HG03097 (cell line): ENCODE data around the gene HIPK2.

Experiments used
- ATAC-seq: cut with Tn5 transposase; IDR thresholded peaks from one replicate; pipeline ENCODE4 v1.9.1; 2021; ENCODE audit not compliant: unreplicated experiment, low FRiP score

The HIPK2 gene

DNA sequence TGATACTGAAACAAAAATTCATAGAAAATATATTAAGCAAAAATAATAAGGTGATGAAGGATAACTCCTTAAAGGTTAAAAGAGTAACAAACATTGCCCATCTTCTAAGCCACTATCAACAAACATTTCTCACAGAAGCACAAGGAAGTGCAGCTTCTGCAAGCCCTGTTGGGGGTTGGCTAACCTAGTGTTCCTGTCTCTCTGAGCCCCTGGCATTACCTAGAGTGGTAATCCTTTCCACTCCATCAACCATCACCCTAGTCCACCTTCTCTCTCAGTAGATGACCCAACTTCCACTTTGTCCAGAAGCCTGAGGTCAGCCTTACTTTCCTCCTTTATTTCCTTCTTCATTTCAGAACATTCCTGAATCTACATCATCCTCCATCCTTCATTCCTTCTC, 59.7 kb downstream of the HIPK2 start:
- no peak for ATAC-seq

DNA sequence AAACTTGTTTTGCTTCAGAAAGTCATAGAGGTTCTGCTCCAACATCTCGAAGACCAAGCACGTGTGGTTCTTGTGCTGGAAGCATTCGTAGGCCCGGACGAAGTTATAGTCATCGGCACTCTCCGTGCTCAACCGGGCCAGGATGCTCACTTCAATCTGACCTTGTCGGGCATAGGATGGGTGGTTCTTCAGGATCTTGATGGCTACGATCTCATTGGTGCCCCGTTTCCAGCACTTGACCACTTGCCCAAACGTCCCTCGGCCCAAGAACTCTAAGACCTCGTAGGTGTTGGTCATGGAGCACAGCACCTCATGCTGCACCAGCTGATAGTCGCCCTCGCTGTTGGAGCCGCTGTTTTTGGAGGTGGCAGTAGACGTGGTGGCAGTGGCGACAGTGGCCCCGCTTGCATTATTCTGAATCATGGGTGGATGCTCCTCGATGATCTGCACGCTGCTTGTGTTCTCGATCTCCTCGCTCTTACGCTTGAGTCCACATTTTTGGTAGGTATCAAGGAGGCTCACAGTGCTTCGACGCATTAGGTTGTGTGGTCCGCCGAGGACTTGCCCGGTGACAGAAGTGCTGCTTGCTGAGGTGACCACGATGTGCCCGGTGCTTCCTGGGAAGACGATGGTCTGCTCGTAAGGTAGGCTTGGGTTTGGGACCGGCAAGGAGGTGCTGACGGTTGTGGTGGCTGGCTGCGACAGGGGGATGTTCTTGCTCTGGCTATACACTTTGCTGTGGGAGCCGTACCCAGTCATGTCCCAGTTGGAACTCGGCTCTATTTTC, 61.4 kb downstream of the HIPK2 start:
- no peak for ATAC-seq

- no peak for ATAC-seq
These were observed 62.5 kb downstream of the HIPK2 start for GRCh38 chr7:139715194-139715815.

DNA sequence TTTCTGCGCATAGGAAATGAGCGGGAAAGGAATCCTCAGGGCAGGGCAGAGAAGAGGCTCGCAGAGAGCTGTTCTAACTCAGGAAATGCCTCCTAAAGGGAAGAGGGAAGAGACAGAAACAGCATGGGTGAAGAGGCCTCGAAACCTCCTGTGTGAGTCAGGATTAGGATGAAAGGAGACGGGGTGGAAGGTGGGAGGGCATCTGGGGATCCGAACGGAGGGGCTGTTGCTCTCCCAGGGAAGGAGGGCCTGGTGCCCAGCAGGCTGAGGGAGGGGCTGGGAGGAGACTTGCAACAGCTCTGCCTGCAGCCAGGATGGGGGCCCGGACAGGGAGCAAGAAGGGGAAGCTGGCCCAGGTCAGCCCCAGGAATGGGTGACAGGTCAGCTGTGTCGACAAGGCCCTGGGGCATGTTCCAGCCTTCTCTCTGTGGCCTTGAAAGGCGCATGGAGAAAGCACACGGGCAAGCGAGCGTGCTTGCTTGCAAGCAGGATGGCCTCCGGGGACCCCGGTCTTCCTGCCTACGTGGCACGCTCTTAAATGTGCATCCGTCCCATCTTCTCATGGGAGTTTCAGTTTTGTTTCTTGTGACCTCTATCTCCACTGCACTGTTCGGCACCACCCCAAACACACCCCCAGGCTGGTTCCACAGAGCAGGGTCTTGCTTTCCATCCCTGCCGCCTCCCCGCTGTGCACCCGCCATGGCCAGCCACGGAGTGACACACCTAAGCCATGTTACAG, 63.5 kb downstream of the HIPK2 start:
- ATAC-seq, result peak; percentile 81

DNA sequence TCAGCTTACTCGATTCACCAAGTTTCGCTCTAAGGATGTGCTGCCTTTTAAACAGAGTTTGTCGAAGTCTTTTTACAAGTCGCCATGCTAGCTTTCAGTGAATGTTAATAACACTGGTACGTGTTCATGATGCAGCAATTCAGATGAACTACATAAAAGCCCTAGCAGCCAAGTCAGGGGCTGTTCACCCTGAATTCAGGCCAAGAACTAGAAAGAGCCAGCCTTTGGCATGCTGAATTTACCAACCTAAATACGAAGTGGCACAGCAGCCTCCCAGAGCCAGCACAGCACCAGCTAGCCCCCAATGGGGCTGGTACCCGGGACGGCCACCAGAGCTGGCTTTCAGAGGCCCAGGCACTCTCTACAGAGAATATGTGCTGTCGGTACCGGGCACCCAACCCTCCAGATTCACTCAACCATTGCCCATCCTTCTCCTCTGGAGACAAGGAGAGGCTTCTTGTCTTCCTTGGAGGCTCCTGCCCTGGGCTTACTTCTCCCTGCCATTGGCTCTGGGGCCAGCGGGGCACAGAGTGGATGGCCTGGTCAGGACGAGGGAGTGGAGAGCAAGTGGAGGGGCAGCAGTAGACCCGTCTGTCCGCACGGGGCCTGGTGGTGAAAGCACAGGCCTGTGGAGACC, 64.2 kb downstream of the HIPK2 start:
- no peak for ATAC-seq

DNA sequence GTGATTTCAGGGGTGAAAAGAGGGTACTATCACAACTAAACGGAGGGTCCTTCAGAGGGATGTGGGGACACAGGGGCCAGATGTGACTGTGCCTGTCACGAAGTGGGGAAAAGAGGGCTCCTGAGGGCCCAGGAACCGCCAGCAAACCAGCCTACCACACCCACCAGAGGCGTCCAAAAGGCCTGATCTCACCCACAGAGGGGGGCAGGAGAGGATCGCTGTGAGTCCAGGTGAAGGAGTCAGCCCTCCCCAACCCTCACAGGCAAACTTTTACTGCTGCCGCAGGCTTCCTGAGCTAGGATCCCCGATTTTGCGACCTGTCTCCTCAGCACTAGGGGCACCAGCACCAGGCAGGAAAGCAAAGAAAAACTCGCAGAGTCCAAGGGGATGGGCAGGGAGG, 64.7 kb downstream of the HIPK2 start:
- no peak for ATAC-seq

DNA sequence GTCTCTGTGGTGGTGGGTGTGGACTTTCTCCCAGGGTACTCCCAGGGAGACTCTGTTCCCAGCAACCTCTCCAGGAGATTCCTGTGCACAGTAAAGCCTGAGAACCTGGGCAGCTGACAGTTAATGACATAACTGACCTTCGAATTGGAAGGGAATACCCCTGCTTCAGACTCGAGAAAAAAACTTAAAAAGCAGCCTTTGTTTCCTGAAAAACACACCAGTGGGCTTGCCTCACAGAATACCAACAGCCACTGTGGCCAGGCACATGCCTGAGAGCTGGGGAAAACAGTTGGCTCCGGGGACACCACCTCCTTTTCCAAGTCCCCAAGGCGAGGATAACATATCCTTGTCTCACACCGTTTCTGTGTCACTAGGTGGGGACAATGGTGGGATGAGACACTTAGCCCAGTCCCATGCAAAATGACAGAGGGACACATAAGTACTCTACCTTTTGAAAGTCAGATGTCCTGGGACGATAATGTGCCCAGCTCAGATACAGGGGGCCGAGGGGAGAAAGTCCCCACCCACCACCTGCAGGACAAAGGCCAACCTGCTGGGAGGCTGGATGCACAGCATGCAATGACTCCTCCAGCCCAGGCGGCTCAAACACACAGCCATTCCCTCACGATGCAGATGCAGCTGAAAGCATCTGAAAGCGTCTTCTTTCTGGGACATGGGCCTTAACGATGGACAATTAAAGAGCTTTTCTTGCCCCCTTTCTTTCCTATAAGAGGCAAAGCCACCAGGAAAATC, 65.6 kb downstream of the HIPK2 start:
- ATAC-seq, result no peak

GRCh38 chr7:139710036-139710435, 67.8 kb downstream of the HIPK2 start:
- ATAC-seq, result no peak

DNA sequence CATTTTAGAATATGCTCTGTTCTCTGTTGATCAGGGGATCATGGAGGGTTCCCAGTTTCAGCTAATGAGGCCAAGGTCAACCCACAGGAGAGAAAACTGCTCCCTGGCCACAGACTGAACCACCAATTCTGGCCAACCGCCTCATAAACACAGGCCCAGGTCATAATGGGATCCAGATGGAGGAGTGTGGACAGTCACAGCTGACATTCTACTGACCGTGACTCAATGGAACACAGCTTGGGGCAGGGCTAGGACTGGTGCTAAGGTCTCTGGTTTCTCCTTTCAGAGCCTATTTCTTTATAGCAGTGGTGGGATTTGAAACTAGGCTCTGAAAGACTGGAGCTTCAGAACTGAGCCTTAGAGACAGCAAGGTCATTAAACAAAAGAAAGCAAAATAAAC, 68.3 kb downstream of the HIPK2 start:
- no peak for ATAC-seq

GRCh38 chr7:139708541-139708940, 69.3 kb downstream of the HIPK2 start:
- ATAC-seq, result peak; percentile 56

GRCh38 chr7:139706837-139707236, 71.0 kb downstream of the HIPK2 start:
- ATAC-seq, result no peak

- no peak for ATAC-seq
These were observed 73.4 kb downstream of the HIPK2 start for GRCh38 chr7:139704308-139704879.

DNA sequence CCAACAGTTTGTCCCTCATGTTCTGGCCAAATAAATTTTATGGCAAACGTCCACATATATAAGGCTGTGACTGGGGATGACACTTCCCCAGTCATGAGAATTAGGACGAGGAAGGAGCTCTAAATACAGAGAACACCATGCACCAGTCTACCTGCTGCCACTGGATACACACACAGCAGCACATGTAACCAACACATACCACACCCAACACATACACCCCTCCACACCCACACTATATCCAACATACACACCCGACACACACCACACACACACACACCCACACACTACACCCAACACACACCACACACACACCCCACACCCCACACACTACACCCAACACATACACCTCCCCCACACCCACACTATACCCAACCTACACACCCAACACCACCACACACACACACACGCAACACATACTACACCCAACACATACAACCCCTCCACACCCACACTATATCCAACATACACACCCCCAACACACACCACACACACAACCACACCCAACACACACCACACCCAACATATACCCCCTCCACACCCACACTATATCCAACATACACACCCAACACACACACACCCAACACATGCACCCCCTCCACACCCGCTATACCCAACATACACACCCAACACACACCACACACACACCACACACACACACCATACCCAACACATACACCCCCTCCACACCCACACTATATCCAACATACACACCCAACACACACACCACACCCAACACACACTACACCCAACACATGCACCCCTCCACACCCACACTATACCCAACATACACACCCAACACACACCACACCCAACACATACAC, 74.1 kb downstream of the HIPK2 start:
- peak; percentile 11 for ATAC-seq

DNA sequence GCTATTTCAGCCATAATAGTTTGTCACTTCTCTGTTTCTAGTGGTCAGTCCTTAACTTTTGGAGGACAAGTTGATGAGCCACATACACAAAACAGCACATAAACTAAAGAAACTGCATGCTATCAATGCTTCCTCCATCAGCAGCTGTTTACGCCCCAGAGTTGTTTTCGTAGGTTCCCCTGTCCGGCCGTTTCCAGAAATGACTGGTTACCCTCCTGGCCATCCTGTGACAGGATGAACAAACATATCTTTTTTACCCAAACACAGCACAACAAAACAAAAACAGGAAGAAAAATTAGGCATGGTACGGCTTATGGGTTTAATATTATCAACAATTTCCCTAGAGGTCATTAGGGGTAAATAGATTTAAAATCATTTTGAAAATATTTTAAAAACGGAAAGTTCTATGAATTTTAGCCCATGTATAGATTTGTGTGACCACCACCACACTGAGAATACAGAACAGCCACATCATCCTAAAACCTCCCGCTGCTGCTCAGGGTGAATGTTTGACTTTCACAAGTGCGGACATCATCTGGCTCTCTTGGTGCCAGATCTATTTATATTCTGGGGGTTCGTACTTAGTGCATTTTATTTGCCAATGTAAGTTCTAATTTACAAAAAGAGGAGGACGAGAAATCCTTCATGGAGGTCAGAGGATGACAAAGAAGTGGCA, 74.8 kb downstream of the HIPK2 start:
- ATAC-seq, result peak; percentile 59

- ATAC-seq, result no peak
These were observed 75.5 kb downstream of the HIPK2 start for GRCh38 chr7:139702313-139702731.

DNA sequence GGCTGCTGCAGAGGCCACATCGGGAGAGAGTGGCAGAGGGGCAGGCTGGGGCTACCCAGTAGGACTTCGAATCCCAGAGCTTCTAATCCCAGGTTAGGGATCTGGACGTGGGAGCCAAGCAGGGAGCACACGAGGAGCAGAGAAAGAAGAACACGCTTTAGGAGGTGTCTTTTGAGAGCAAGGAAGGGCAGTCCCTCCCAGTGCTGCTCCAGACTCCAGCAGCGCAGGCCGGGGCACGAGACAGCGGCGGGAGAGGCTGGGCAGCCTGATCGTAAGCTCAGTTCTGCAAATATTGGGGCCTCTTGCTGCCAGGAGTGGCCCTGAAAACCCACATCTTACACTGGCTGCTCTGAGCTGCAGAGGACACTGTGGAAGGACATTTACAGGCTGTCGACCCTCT, 75.9 kb downstream of the HIPK2 start:
- ATAC-seq, result no peak

- ATAC-seq, result no peak
These were observed 77.1 kb downstream of the HIPK2 start for GRCh38 chr7:139700505-139701235.
